CD4-positive, alpha-beta T cell (primary cell): ENCODE data around the gene WDR93. TPM values are rescaled to one million over a fixed set of nuclear protein-coding genes. Genes with fewer than 3 reads are reported as not detected.

Source experiments
- ATAC-seq: fragments of 200-7000 bp; cut with Tn5 transposase; one replicate; pipeline ENCODE4 v1.10.0; 2022; ENCODE audit warnings: mild to moderate bottlenecking; ENCODE audit not compliant: poor library complexity
- CTCF ChIA-PET: fragments of 350-600 bp; sonication (Branson Sonifier 250); formaldehyde crosslinking; loops from one replicate; lab custom pipeline; 2021; ENCODE audit warnings: antibody characterized with exemption, inconsistent platforms; lab: Charles Lee
- POLR2A ChIA-PET: fragments of 350-600 bp; sonication (Branson Sonifier 250); formaldehyde crosslinking; loops from one replicate; lab custom pipeline; 2021; ENCODE audit warnings: antibody characterized with exemption, inconsistent platforms; lab: Charles Lee
- DNase-seq, 14 experiments: peaks; one replicate each; pipeline ENCODE4 v3.0.0-alpha.2; 2013 to 2020; ENCODE audit warnings: mixed read lengths in 2 of 14
- H3K27ac ChIP-seq, 2 donors: one replicate each; pipeline versions ENCODE4 v1.5.1 to v1.7.0; 2013; ENCODE audit warnings: low read length in 2 of 2, low read depth in 1 of 2, mild to moderate bottlenecking in 1 of 2
- H3K27me3 ChIP-seq, 2 experiments: 1 replicate in 1 of 2; 2 replicates in 1 of 2; pipeline versions ENCODE4 v1.6.1 to v1.7.0; 2013; ENCODE audit warnings: low read length in 2 of 2, control low read depth in 1 of 2, mild to moderate bottlenecking in 1 of 2, moderate library complexity in 1 of 2; ENCODE audit not compliant: insufficient read depth in 2 of 2, control insufficient read depth in 1 of 2
- H3K36me3 ChIP-seq: one replicate; pipeline ENCODE4 v1.6.1; 2013; ENCODE audit warnings: low read length, control low read depth; ENCODE audit not compliant: insufficient read depth
- H3K4me1 ChIP-seq: one replicate; pipeline ENCODE4 v1.6.1; 2013; ENCODE audit warnings: low read length, control low read depth; ENCODE audit not compliant: insufficient read depth
- H3K4me3 ChIP-seq: one replicate; pipeline ENCODE4 v1.5.1; 2013; ENCODE audit warnings: mild to moderate bottlenecking, low read length, moderate library complexity
- H3K9me3 ChIP-seq, 2 experiments: 1 replicate in 1 of 2; 2 replicates in 1 of 2; pipeline versions ENCODE4 v1.6.1 to v1.7.0; 2013; ENCODE audit warnings: low read length in 2 of 2, mild to moderate bottlenecking in 2 of 2, control low read depth in 1 of 2, moderate library complexity in 1 of 2; ENCODE audit not compliant: control insufficient read depth in 1 of 2, insufficient read depth in 1 of 2
- H3K27ac Mint-ChIP-seq: one replicate; pipeline ENCODE4 v1.8.0; 2020; ENCODE audit warnings: mixed read lengths
- H3K27me3 Mint-ChIP-seq: one replicate; pipeline ENCODE4 v1.8.0; 2021; ENCODE audit warnings: mixed read lengths
- H3K36me3 Mint-ChIP-seq: one replicate; pipeline ENCODE4 v1.8.0; 2021; ENCODE audit warnings: low read depth, mixed read lengths
- H3K4me1 Mint-ChIP-seq: one replicate; pipeline ENCODE4 v1.8.0; 2021; ENCODE audit warnings: low read depth, mixed read lengths
- H3K4me3 Mint-ChIP-seq: one replicate; pipeline ENCODE4 v1.8.0; 2020; ENCODE audit warnings: mild to moderate bottlenecking, mixed read lengths
- H3K9me3 Mint-ChIP-seq: one replicate; pipeline ENCODE4 v1.8.0; 2020; ENCODE audit warnings: mixed read lengths
- CTCF ChIP-seq: fragments of 200-600 bp; IDR thresholded peaks from one replicate; pipeline ENCODE4 v1.8.0; 2022; ENCODE audit warnings: antibody characterized with exemption, mild to moderate bottlenecking
- intact Hi-C, 2 experiments: fragments of 100-400 bp; cut with DNase I in 1 of 2; cut with micrococcal nuclease in 1 of 2; formaldehyde crosslinking; loops; one replicate each; pipeline versions ENCODE4 v1.15.1 to v1.9.0; 2023 to 2025; cut with DNase I, micrococcal nuclease
- total RNA-seq, 174 experiments: library from RNA in 2 of 174; stranded (reverse) in 2 of 174; gene quantifications; one replicate each; pipeline ENCODE4 v1.2.3 and lab custom pipeline; 2021 to 2026

WDR93 gene
- total RNA-seq, 2 experiments from 2014 or later, result not detected

- Histone ChIP-seq H3K4me3 (no peak overlapping the region), H3K36me3 (no peaks in the 10 kb centered on the region), H3K4me1 (no peaks in the 10 kb centered on the region), H3K27me3 (no peaks in the 10 kb centered on the region), H3K9me3 (no peaks in the 10 kb centered on the region), H3K27ac (no peak overlapping the region)
- ChIA-PET CTCF (no interaction called here), POLR2A (no interaction called here)
- no peak for DNase-seq
- Mint-ChIP-seq H3K4me3 (no peak overlapping the region), H3K27ac (no peak overlapping the region), H3K4me1 (no peaks in the 10 kb centered on the region), H3K36me3 (no peaks in the 10 kb centered on the region), H3K27me3 (peaks cover 5% of the 10 kb centered on the region), H3K9me3 (no peaks in the 10 kb centered on the region)
- intact Hi-C loops, result no loop called here
- ATAC-seq, result no peak
- no peak for TF ChIP-seq CTCF
Measured at GRCh38 chr15:89769366-89769765, 78.8 kb downstream of the WDR93 start.

- Histone ChIP-seq H3K27me3 (no peaks in the 10 kb centered on the region), H3K9me3 (no peaks in the 10 kb centered on the region), H3K36me3 (no peaks in the 10 kb centered on the region), H3K4me1 (no peaks in the 10 kb centered on the region), H3K4me3 (no peak overlapping the region), H3K27ac (no peak overlapping the region)
- intact Hi-C loops, result no loop called here
- Mint-ChIP-seq H3K27ac (no peak overlapping the region), H3K9me3 (no peaks in the 10 kb centered on the region), H3K4me3 (no peak overlapping the region), H3K4me1 (no peaks in the 10 kb centered on the region), H3K36me3 (no peaks in the 10 kb centered on the region), H3K27me3 (peaks cover 8% of the 10 kb centered on the region)
- DNase-seq (no peak), ATAC-seq (no peak)
- POLR2A ChIA-PET, result no interaction called here
- TF ChIP-seq CTCF, result no peak
- CTCF ChIA-PET, result interaction anchor here (0.8 kb wide), 1 partner anchor 11 kb away, joined by 3 read pairs; no protein-coding TSS in a partner anchor
Measured at GRCh38 chr15:89770041-89770440, 79.4 kb downstream of the WDR93 start.

DNA sequence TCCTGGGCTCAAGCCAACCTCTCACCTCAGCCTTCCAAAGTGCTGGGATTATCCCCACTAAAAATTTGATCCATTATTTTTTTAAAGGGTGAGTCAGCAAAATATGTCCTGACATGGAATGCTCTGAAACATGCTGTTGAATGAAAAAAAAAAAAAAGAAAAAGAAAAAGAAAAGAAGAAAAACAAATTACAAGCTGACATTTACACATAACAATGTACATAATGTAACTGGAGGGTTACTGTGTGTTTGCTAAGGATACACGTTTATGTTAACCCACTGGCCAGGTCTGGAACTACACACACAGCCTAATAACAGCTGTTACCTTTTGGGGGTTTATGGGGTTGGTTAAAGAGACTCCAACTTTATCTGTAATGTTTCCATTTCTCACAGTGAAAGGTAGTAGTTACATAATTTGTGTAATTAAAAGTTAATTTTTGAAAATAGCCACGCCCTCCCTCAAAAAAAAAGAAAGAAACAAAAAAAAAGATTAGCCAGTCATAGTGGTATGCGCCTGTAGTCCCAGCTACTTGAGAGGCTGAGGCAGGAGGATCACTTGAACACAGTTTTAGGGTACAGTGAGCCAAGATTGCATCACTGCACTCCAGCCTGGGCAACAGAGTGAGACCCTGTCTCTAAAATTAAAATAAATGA is 82.4 kb downstream of the WDR93 start:
- Mint-ChIP-seq H3K9me3 (no peaks in the 10 kb centered on the region), H3K4me3 (no peak overlapping the region), H3K36me3 (no peaks in the 10 kb centered on the region), H3K27ac (no peak overlapping the region), H3K27me3 (peaks cover 21% of the 10 kb centered on the region), H3K4me1 (no peaks in the 10 kb centered on the region)
- no peak overlapping the region for H3K27ac ChIP-seq
- ChIA-PET POLR2A (no interaction called here), CTCF (interaction anchor here (1.4 kb wide), 1 partner anchor 12 kb away, joined by 4 read pairs; no protein-coding TSS in a partner anchor)
- no peak for DNase-seq
- no peak for TF ChIP-seq CTCF
- ATAC-seq, result peak; percentile 43
- H3K4me1 ChIP-seq, result peaks cover 13% of the 10 kb centered on the region
- intact Hi-C loops, result no loop called here
- H3K27me3 ChIP-seq, result peaks cover 13 to 19% of the 10 kb centered on the region in 2 experiments
- H3K9me3 ChIP-seq, result peaks cover 0 to 4% of the 10 kb centered on the region in 2 experiments
- H3K36me3 ChIP-seq, result no peaks in the 10 kb centered on the region
- H3K4me3 ChIP-seq, result no peak overlapping the region
